ENCODE results near the gene TFF3. TPM values are rescaled to one million over a fixed set of nuclear protein-coding genes. Genes with fewer than 3 reads are reported as not detected.

The TFF3 gene
- total RNA-seq, 1 donor = not detected

DNA sequence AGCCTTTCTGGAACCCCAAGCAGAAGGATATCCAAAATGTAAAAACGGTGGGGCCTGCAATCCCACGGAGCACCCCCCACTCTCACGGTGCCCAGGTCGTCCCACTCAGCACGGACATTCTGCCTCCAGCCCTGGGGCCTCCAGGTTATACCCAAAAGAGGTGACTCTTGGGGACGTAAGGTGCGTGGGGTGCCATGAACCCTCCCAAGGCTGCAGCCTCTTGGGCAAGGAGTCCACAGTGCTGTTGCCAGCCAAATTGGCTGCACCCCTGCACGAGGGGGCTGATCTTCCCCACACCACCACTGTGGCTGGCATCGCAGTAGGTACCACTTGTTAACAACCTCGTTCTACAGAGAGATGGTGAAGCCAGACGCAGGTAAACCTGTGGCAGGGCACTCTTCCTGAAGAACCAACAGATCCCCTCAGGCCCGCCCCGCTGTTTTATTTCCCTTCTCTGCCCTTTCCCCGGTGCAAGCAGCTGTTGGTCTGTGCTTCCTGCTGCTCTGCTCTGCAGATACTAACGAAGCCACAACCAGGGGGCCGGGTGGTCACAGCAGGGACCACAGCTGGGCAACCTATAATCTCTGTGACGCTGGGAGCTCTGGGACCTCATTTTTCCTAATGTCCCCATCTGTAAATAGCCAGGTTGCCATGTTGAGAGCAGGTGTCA, 8.7 kb downstream of the TFF3 start:
- Histone ChIP-seq H3K27me3 (ENCODE audit: insufficient read depth, low read length) (no peaks in the 10 kb centered on the region), H3K9me3 (ENCODE audit: low read depth, low read length) (no peaks in the 10 kb centered on the region), H3K4me3 (ENCODE audit: low read length) (no peak overlapping the region), H3K4me1 (ENCODE audit: insufficient read depth, low read length) (peaks cover 32% of the 10 kb centered on the region)

- Histone ChIP-seq H3K4me1 (ENCODE audit: insufficient read depth, low read length) (peaks cover 32% of the 10 kb centered on the region), H3K27me3 (ENCODE audit: insufficient read depth, low read length) (no peaks in the 10 kb centered on the region), H3K4me3 (ENCODE audit: low read length) (no peak overlapping the region), H3K9me3 (ENCODE audit: low read depth, low read length) (no peaks in the 10 kb centered on the region)
Measured at GRCh38 chr21:42305707-42306147, 9.5 kb downstream of the TFF3 start.

GRCh38 chr21:42304556-42305454, 10.4 kb downstream of the TFF3 start:
- Histone ChIP-seq H3K4me1 (ENCODE audit: insufficient read depth, low read length) (peaks cover 28% of the 10 kb centered on the region), H3K27me3 (ENCODE audit: insufficient read depth, low read length) (no peaks in the 10 kb centered on the region), H3K9me3 (ENCODE audit: low read depth, low read length) (no peaks in the 10 kb centered on the region), H3K4me3 (ENCODE audit: low read length) (no peak overlapping the region)

DNA sequence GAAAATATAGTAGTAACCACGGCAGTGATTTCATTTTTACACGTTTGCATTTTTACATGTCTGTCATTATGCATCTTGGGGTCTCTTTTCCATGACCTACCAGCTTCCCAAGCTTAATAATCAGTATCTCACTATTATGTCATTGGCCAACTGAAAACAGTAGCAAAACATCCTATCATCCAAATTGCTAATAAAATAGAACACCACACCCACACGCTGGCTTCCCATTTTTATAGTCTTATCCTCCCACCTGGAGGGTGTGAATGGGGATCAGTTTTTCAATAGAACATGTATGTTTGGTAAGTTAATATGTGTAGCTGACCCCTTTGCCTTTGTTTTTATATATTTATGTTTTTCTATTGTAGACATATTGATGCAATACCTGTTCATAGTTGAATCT, 11.8 kb downstream of the TFF3 start:
- Histone ChIP-seq H3K27me3 (ENCODE audit: insufficient read depth, low read length) (no peaks in the 10 kb centered on the region), H3K4me3 (ENCODE audit: low read length) (no peak overlapping the region), H3K4me1 (ENCODE audit: insufficient read depth, low read length) (peaks cover 23% of the 10 kb centered on the region), H3K9me3 (ENCODE audit: low read depth, low read length) (no peaks in the 10 kb centered on the region)

DNA sequence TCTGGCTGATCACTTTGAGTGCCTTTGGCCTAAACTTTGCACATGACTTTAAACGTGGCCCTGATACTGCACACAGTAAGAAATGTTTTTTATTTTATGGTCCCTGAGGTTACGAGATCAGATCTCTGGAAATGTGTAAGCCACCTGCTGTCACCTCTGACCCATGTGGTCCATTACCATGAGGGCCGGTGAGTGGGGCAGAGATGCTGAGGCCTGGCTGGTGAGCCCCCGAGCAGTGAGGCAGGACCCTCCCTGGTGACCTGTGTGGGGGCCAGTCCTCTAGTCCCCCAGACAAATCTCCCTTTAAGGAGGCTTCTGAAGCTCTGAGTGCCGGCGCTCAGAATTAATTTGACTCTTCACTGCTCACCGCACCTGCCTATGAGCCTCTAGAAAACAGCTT, 12.4 kb downstream of the TFF3 start:
- H3K27me3 ChIP-seq (ENCODE audit: insufficient read depth, low read length) = no peaks in the 10 kb centered on the region
- H3K4me3 ChIP-seq (ENCODE audit: low read length) = no peak overlapping the region
- H3K9me3 ChIP-seq (ENCODE audit: low read depth, low read length) = no peaks in the 10 kb centered on the region
- H3K4me1 ChIP-seq (ENCODE audit: insufficient read depth, low read length) = peaks cover 17% of the 10 kb centered on the region

DNA sequence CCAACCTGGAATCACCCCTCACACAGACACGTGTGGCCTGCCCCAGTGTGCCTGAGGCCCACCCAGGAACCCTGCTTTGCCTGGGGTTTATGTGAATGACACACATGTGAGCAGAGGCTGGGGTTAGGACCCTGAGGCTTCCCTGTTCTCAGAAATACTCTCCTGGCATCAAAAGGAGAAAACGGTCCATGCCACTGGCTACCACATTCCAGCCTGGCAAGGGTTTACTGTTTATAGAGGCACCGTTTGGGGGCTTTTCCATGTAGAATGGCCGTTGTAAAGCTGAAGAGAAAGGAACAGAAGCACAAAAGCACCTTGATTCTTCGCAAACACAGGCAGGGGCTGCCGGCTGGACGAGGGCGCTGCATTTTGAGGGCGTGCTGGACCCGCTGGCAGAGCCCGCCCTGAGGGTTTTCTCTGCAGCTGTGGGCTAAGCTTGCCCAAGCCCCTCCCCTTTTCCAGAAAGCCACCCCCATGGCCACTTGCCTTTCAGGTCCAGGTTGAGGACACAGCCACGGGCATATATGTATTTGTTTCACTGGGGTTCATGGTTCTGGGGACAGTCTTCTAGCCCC, 13.0 kb downstream of the TFF3 start:
- Histone ChIP-seq H3K4me1 (ENCODE audit: insufficient read depth, low read length) (peaks cover 17% of the 10 kb centered on the region), H3K9me3 (ENCODE audit: low read depth, low read length) (no peaks in the 10 kb centered on the region), H3K4me3 (ENCODE audit: low read length) (no peak overlapping the region), H3K27me3 (ENCODE audit: insufficient read depth, low read length) (no peaks in the 10 kb centered on the region)

DNA sequence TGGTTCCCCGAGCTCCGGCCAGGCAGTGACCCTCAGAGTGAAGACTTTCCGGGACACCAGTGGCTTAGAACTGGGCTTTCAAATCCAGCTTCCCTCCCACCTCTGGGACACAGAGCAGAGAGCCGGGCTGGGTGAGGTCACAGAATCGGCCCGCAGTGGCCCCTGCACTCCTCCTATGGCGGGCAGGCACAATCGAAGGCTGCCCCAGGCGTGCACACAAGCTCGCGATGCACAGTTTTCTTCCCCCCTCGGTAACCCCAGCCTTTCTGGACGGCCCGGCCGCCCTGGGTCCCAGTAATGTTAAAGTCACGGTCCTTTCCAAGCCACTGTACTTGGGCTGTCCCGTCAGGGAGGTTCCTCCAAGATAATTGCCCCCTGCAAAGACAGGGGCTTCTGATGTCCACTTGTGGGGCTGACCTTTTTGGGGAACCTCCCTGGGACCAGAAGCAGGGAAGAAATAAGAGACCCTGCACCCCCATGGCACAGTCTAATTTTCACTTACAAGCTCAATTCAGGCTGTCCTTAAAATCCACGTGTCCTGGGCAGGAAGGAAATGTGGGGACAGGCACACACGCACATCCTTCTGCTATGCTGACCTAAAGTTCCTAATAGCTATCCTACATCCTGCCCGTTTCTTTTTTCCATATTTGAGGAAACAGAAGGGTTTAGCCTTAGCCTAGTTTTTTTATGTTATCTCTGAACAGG, 13.7 kb downstream of the TFF3 start:
- Histone ChIP-seq H3K27me3 (ENCODE audit: insufficient read depth, low read length) (no peaks in the 10 kb centered on the region), H3K9me3 (ENCODE audit: low read depth, low read length) (no peaks in the 10 kb centered on the region), H3K4me3 (ENCODE audit: low read length) (no peak overlapping the region), H3K4me1 (ENCODE audit: insufficient read depth, low read length) (peaks cover 13% of the 10 kb centered on the region)

DNA sequence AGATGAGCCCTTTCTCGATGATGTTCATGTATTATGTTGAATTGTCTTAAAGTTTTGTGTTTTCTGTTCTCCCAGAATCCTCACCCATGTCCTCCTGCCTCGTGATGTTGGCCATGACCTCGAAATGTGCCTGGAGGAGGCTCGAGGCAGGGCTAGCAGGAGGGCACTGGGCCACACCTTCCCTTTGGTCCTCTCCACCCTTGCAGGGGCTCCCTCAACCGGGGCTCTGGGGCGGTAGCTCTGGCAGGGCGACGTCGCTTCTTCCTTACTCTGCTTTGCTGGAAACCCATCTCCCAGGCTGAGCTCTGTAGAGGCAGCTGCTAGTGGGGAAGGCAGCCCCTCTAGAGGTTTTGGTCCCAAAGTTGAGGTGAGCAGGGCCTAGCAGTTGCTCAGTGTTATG, 14.3 kb downstream of the TFF3 start:
- no peaks in the 10 kb centered on the region for H3K27me3 ChIP-seq (ENCODE audit: insufficient read depth, low read length)
- peaks cover 13% of the 10 kb centered on the region for H3K4me1 ChIP-seq (ENCODE audit: insufficient read depth, low read length)
- H3K4me3 ChIP-seq (ENCODE audit: low read length) = no peak overlapping the region
- no peaks in the 10 kb centered on the region for H3K9me3 ChIP-seq (ENCODE audit: low read depth, low read length)

DNA sequence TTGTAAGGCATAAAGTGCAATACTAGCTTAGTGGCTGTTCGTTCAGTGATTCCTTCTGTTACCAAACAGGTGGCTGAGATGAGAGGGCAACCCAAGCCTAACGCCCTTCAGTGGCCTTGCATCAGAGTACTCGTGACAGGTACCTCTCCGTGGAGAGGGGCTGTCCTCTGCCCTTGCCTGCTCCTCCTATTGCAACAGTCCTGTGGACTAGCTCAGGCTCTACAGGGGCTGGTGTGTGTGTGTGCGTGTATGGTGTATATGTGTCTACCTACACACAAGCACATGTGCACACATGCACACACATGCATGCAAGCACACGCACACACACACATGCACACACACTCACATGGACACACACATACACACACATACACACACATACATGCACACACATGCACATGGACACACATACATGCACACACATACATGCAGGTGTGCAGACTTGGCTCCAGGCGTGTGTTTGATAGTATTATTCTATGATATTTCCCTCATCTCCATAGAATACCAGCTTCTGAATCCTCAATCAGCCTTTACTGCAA, 15.1 kb downstream of the TFF3 start:
- H3K4me3 ChIP-seq (ENCODE audit: low read length) = no peak overlapping the region
- peaks cover 13% of the 10 kb centered on the region for H3K4me1 ChIP-seq (ENCODE audit: insufficient read depth, low read length)
- H3K27me3 ChIP-seq (ENCODE audit: insufficient read depth, low read length) = no peaks in the 10 kb centered on the region
- no peaks in the 10 kb centered on the region for H3K9me3 ChIP-seq (ENCODE audit: low read depth, low read length)

DNA sequence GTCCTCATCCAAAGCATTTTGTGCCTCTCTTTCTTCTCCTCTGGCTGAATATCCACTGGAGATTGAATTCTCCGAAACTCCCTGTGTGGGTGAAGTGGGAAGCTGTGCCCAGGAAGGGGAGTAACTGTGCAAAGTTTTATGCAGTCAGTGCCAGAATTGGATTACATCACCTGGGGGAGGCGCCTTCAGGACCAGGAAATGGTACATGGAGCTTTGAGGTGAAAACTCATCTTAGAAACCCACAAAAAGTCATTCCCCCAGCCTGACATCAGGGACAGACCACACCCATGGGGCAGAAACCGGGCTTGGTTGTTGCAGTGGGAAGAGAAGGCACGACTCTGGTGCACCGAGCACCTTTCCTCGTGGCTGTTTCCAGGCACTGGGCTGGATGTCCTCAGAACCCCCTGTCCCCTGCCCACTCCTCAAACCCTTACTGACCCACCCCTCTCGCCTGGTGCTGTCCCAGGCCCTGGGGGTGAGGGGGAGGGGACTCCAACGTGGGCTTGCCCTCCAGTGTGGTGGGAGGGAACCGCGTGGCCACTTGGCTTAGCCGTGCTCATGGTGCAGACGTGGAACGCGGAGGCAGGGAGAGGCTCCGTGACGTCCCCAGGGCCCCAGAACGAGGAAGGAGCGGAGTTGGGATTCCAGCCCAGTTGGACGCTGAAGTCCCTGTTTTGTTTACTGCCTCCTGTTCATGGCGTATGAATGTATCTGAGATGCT, 15.7 kb downstream of the TFF3 start:
- Histone ChIP-seq H3K9me3 (ENCODE audit: low read depth, low read length) (no peaks in the 10 kb centered on the region), H3K4me1 (ENCODE audit: insufficient read depth, low read length) (peaks cover 13% of the 10 kb centered on the region), H3K4me3 (ENCODE audit: low read length) (no peak overlapping the region), H3K27me3 (ENCODE audit: insufficient read depth, low read length) (no peaks in the 10 kb centered on the region)

DNA sequence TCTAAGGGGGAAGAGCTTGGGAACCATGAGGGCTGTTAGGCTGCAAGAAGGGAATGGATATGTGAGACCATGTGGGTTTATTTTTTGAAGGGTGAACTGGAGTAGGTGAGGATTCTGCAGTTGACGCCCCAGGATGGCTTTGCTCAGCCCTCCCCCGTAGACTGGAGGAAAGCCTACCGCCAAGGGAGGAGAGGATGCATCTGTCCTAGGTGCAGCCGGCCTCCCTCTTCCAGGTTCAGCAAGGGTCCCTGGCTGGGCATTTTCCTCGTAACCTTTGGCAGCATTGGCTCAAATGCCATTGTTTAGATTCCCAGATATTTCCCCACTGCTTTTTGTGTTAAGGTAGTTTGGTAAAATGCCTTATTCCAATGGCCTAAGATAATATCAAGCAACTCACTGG, 16.6 kb downstream of the TFF3 start:
- Histone ChIP-seq H3K9me3 (ENCODE audit: low read depth, low read length) (no peaks in the 10 kb centered on the region), H3K27me3 (ENCODE audit: insufficient read depth, low read length) (no peaks in the 10 kb centered on the region), H3K4me1 (ENCODE audit: insufficient read depth, low read length) (peaks cover 13% of the 10 kb centered on the region), H3K4me3 (ENCODE audit: low read length) (no peak overlapping the region)

DNA sequence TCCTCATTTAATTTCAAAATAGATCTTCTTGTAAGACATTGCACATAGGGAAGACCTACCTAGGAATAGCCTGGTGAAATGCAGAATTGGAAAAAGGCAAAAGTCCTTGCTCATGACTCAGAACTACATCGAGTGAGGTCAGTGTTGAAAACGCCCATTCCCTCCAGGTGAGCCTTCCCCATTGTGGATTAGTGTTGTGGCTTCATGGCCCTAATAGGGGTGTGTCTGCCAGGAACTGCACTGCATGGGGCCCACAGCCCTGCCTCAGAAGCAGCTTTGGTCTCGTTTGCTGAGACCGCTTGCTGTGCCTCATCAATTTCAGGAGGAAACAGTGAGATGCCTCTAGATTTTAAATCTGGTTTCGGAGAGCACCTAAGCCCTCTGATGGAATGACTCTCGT, 17.0 kb downstream of the TFF3 start:
- no peak overlapping the region for H3K4me3 ChIP-seq (ENCODE audit: low read length)
- no peaks in the 10 kb centered on the region for H3K9me3 ChIP-seq (ENCODE audit: low read depth, low read length)
- no peaks in the 10 kb centered on the region for H3K27me3 ChIP-seq (ENCODE audit: insufficient read depth, low read length)
- peaks cover 13% of the 10 kb centered on the region for H3K4me1 ChIP-seq (ENCODE audit: insufficient read depth, low read length)

- Histone ChIP-seq H3K4me3 (ENCODE audit: low read length) (no peak overlapping the region), H3K9me3 (ENCODE audit: low read depth, low read length) (no peaks in the 10 kb centered on the region), H3K27me3 (ENCODE audit: insufficient read depth, low read length) (no peaks in the 10 kb centered on the region), H3K4me1 (ENCODE audit: insufficient read depth, low read length) (peaks cover 13% of the 10 kb centered on the region)
Measured at GRCh38 chr21:42297377-42297776, 17.8 kb downstream of the TFF3 start.

DNA sequence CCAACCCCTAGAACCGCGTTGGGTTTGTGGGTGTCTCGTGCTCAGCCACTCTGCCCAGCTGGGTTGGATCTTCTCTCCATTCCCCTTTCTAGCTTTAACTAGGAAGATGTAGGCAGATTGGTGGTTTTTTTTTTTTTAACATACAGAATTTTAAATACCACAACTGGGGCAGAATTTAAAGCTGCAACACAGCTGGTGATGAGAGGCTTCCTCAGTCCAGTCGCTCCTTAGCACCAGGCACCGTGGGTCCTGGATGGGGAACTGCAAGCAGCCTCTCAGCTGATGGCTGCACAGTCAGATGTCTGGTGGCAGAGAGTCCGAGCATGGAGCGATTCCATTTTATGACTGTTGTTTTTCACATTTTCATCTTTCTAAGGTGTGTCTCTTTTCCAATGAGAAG, 18.7 kb downstream of the TFF3 start:
- H3K4me1 ChIP-seq (ENCODE audit: insufficient read depth, low read length) = peaks cover 9% of the 10 kb centered on the region
- H3K27me3 ChIP-seq (ENCODE audit: insufficient read depth, low read length) = no peaks in the 10 kb centered on the region
- H3K9me3 ChIP-seq (ENCODE audit: low read depth, low read length) = no peaks in the 10 kb centered on the region
- H3K4me3 ChIP-seq (ENCODE audit: low read length) = no peak overlapping the region

All from mononuclear cell (primary cell).